IMR-90 (cell line): ENCODE data around the gene ST14. TPM values are rescaled to one million over a fixed set of nuclear protein-coding genes. Genes with fewer than 3 reads are reported as not detected.
A peak's percentile ranks its signal among the peaks of the same experiment; 100 is the strongest.

Experiments used
- ATAC-seq: fragments of 200-7000 bp; cut with Tn5 transposase; 2 replicates; pipeline ENCODE4 v1.9.1; 2020; ENCODE audit warnings: low read depth, mild to moderate bottlenecking, moderate library complexity
- BruUV-seq: library from RNA; stranded (reverse); fragments of 400-500 nt; replicated peaks from 2 replicates; lab custom pipeline; 2021; lab: Mats Ljungman, UMichigan
- CTCF ChIA-PET: fragments of 300-600 bp; formaldehyde crosslinking; extraction: SDS; loops from one replicate; lab custom pipeline; 2021; ENCODE audit warnings: antibody characterized with exemption; lab: Yijun Ruan, JAX
- POLR2A ChIA-PET: fragments of 300-600 bp; sonication (Branson Sonifier 250); formaldehyde crosslinking; loops from one replicate; lab custom pipeline; 2022; ENCODE audit warnings: antibody characterized with exemption; ENCODE audit not compliant: unreplicated experiment; lab: Charles Lee
- DNase-seq: peaks from one replicate; pipeline ENCODE4 v3.0.0; 2013
- H2AFZ ChIP-seq: replicated peaks from 2 replicates; pipeline ENCODE3; 2013; ENCODE audit warnings: low read length, mild to moderate bottlenecking; ENCODE audit not compliant: poor library complexity
- H2AK5ac ChIP-seq: 2 replicates; pipeline ENCODE4 v1.6.1; 2013; ENCODE audit warnings: low read depth, low read length, inconsistent platforms
- H2AK9ac ChIP-seq: replicated peaks from 2 replicates; pipeline ENCODE3; 2013; ENCODE audit warnings: mild to moderate bottlenecking, low read depth, low read length, moderate library complexity; ENCODE audit not compliant: poor library complexity
- H2BK120ac ChIP-seq: 2 replicates; pipeline ENCODE4 v1.6.1; 2013; ENCODE audit warnings: low read depth, low read length, inconsistent platforms
- H2BK15ac ChIP-seq: 3 replicates; pipeline ENCODE4 v1.6.1; 2013; ENCODE audit warnings: low read depth, low read length, inconsistent platforms
- H2BK20ac ChIP-seq: 2 replicates; pipeline ENCODE4 v1.6.1; 2013; ENCODE audit warnings: low read depth, mild to moderate bottlenecking, inconsistent platforms, low read length, moderate library complexity
- H2BK5ac ChIP-seq: 2 replicates; pipeline ENCODE4 v1.6.1; 2013; ENCODE audit warnings: mild to moderate bottlenecking, low read depth, low read length, inconsistent platforms; ENCODE audit not compliant: poor library complexity, severe bottlenecking
- H3K14ac ChIP-seq: replicated peaks from 2 replicates; pipeline ENCODE4 v1.6.1; 2013; ENCODE audit warnings: low read depth, low read length, inconsistent platforms
- H3K18ac ChIP-seq: 2 replicates; pipeline ENCODE4 v1.6.1; 2013; ENCODE audit warnings: low read depth, low read length, control low read depth
- H3K23ac ChIP-seq: 2 replicates; pipeline ENCODE4 v1.6.1; 2013; ENCODE audit warnings: low read depth, low read length, inconsistent platforms
- H3K27ac ChIP-seq: 2 replicates; pipeline ENCODE4 v1.5.1; 2013; ENCODE audit warnings: mild to moderate bottlenecking, control low read depth, low read length; ENCODE audit not compliant: insufficient read depth
- H3K27me3 ChIP-seq: 2 replicates; pipeline ENCODE4 v1.6.1; 2013; ENCODE audit warnings: low read length; ENCODE audit not compliant: control insufficient read depth, insufficient read depth
- H3K36me3 ChIP-seq: 2 replicates; pipeline ENCODE4 v1.6.1; 2013; ENCODE audit warnings: low read length, mixed read lengths; ENCODE audit not compliant: control insufficient read depth, insufficient read depth
- H3K4ac ChIP-seq: 2 replicates; pipeline ENCODE4 v1.6.1; 2013; ENCODE audit warnings: low read depth, low read length, inconsistent platforms
- H3K4me1 ChIP-seq: 2 replicates; pipeline ENCODE4 v1.6.1; 2013; ENCODE audit warnings: low read length, mixed read lengths; ENCODE audit not compliant: control insufficient read depth, insufficient read depth
- H3K4me2 ChIP-seq: 2 replicates; pipeline ENCODE4 v1.6.1; 2013; ENCODE audit warnings: low read depth, mild to moderate bottlenecking, control low read depth, low read length, moderate library complexity
- H3K4me3 ChIP-seq: 2 replicates; pipeline ENCODE4 v1.5.1; 2013; ENCODE audit warnings: low read depth, mild to moderate bottlenecking, control low read depth, low read length, moderate library complexity; ENCODE audit not compliant: insufficient read depth
- H3K56ac ChIP-seq: 2 replicates; pipeline ENCODE4 v1.6.1; 2013; ENCODE audit warnings: low read length, inconsistent platforms; ENCODE audit not compliant: insufficient read depth; ENCODE audit errors: extremely low read depth
- H3K79me1 ChIP-seq, 2 experiments: 2 replicates each; pipeline ENCODE4 v1.6.1; 2013; ENCODE audit warnings: low read length in 2 of 2, inconsistent platforms in 1 of 2, low read depth in 1 of 2
- H3K9ac ChIP-seq: 2 replicates; pipeline ENCODE4 v1.6.1; 2013; ENCODE audit warnings: low read depth, low read length, control low read depth
- H3K9me1 ChIP-seq: 2 replicates; pipeline ENCODE4 v1.6.1; 2013; ENCODE audit warnings: low read length, inconsistent platforms; ENCODE audit not compliant: insufficient read depth
- H3K9me3 ChIP-seq: 2 replicates; pipeline ENCODE4 v1.6.1; 2013; ENCODE audit warnings: low read length; ENCODE audit not compliant: control insufficient read depth, insufficient read depth
- H4K20me1 ChIP-seq: 2 replicates; pipeline ENCODE4 v1.6.1; 2013; ENCODE audit warnings: low read length, inconsistent platforms; ENCODE audit not compliant: insufficient read depth
- H4K5ac ChIP-seq: 2 replicates; pipeline ENCODE4 v1.6.1; 2013; ENCODE audit warnings: mild to moderate bottlenecking, low read depth, low read length, control low read depth
- H4K8ac ChIP-seq, 2 experiments: 2 replicates each; pipeline ENCODE4 v1.6.1; 2013; ENCODE audit warnings: low read depth in 2 of 2, low read length in 2 of 2, control low read depth in 1 of 2, inconsistent platforms in 1 of 2
- H4K91ac ChIP-seq: 2 replicates; pipeline ENCODE4 v1.6.1; 2013; ENCODE audit warnings: low read depth, low read length, inconsistent platforms; ENCODE audit not compliant: insufficient read depth
- BHLHE40 ChIP-seq: fragments of 150-350 bp; IDR thresholded peaks from 2 replicates; pipeline ENCODE4 v1.6.1; 2016; ENCODE audit warnings: mild to moderate bottlenecking, low read depth, low read length
- CEBPB ChIP-seq: IDR thresholded peaks from 2 replicates; pipeline ENCODE4 v1.6.1; 2012; ENCODE audit warnings: low read depth, low read length, improper control_type of control experiment
- CHD1 ChIP-seq: IDR thresholded peaks from 2 replicates; pipeline ENCODE4 v1.6.1; 2012; ENCODE audit warnings: low read depth, low read length, improper control_type of control experiment
- CTCF ChIP-seq: conservative IDR thresholded peaks from 2 replicates; pipeline ENCODE4 v1.5.1; 2012; ENCODE audit warnings: mild to moderate bottlenecking, low read depth, low read length, improper control_type of control experiment
- FOS ChIP-seq: fragments of 150-350 bp; IDR thresholded peaks from 2 replicates; pipeline ENCODE4 v1.6.1; 2016; ENCODE audit warnings: low read depth, low read length
- MAFK ChIP-seq: IDR thresholded peaks from 2 replicates; pipeline ENCODE4 v1.6.1; 2012; ENCODE audit warnings: low read depth, low read length, improper control_type of control experiment
- MAZ ChIP-seq: IDR thresholded peaks from 2 replicates; pipeline ENCODE4 v1.6.1; 2012; ENCODE audit warnings: low read depth, mild to moderate bottlenecking, low read length, improper control_type of control experiment, moderate library complexity, borderline replicate concordance
- MXI1 ChIP-seq: IDR thresholded peaks from 2 replicates; pipeline ENCODE4 v1.6.1; 2012; ENCODE audit warnings: low read depth, mild to moderate bottlenecking, low read length, moderate library complexity, borderline replicate concordance
- NFE2L2 ChIP-seq: fragments of 150-350 bp; IDR thresholded peaks from 2 replicates; pipeline ENCODE4 v1.6.1; 2016; ENCODE audit warnings: low read depth, mild to moderate bottlenecking, low read length
- POLR2A ChIP-seq: IDR thresholded peaks from 2 replicates; pipeline ENCODE4 v1.6.1; 2012; ENCODE audit warnings: mild to moderate bottlenecking, low read depth, low read length
- RAD21 ChIP-seq: IDR thresholded peaks from 2 replicates; pipeline ENCODE4 v1.6.1; 2012; ENCODE audit warnings: low read length, improper control_type of control experiment
- RCOR1 ChIP-seq: IDR thresholded peaks from 2 replicates; pipeline ENCODE4 v1.6.1; 2012; ENCODE audit warnings: mild to moderate bottlenecking, low read length, improper control_type of control experiment; ENCODE audit not compliant: insufficient replicate concordance
- RFX5 ChIP-seq: IDR thresholded peaks from 2 replicates; pipeline ENCODE4 v1.8.0; 2012; ENCODE audit warnings: low read depth, mild to moderate bottlenecking, low read length, moderate library complexity
- SMC3 ChIP-seq: fragments of 150-350 bp; IDR thresholded peaks from 2 replicates; pipeline ENCODE4 v1.6.1; 2016; ENCODE audit warnings: low read depth, mild to moderate bottlenecking, antibody characterized with exemption, low read length, moderate library complexity
- WGBS, 2 experiments: methylation state at CpG; one replicate each; pipeline versions ENCODE4 v1.1.5 to v1.1.7; 2013; ENCODE audit warnings: missing lambda C conversion rate in 2 of 2; ENCODE audit not compliant: insufficient read length in 1 of 2; ENCODE audit errors: extremely low coverage in 2 of 2; 5-methylcytosine and 5-hydroxymethylcytosine counted together
- dilution Hi-C: fragments of 300-500 bp; cut with HindIII; formaldehyde crosslinking; loops from one replicate; pipeline ENCODE4 v1.14.3; 2018; ENCODE audit warnings: low sequenced_read_pairs; ENCODE audit not compliant: unreplicated experiment
- in situ Hi-C: fragments of 300-500 bp; cut with MboI; formaldehyde crosslinking; loops from 3 replicates; pipeline ENCODE4 v1.14.3; 2019; ENCODE audit warnings: low sequenced_read_pairs, inconsistent platforms, mixed read lengths
- intact Hi-C: fragments of 100-400 bp; cut with micrococcal nuclease; formaldehyde crosslinking; loops from 2 replicates; pipeline ENCODE4 v1.10.0; 2022
- polyA plus RNA-seq, 3 experiments: library from polyadenylated mRNA; depleted of rRNA; stranded (reverse); fragments of >200 nt; gene quantifications; 2 replicates each; pipeline ENCODE4 v1.2.3, GENCODE V29; 2012; ENCODE audit warnings: low replicate concordance in 1 of 3
- total RNA-seq: library from RNA; depleted of rRNA; stranded (reverse); fragments of >200 nt; gene quantifications from 2 replicates; pipeline ENCODE4 v1.2.3, GENCODE V29; 2012
- TF ChIP-seq, protein P1 (sequence below): fragments of 150-350 bp; IDR thresholded peaks from 2 replicates; pipeline ENCODE4 v1.6.1; 2017; ENCODE audit warnings: mild to moderate bottlenecking, antibody characterized with exemption, low read length, low read depth
- TF ChIP-seq, protein P2 (sequence below): fragments of 150-350 bp; IDR thresholded peaks from 2 replicates; pipeline ENCODE4 v1.6.1; 2016; ENCODE audit warnings: low read depth, mild to moderate bottlenecking, low read length, moderate library complexity, borderline replicate concordance

Gene ST14
- total and polyA plus RNA-seq, 2 of the 4 experiments (the other 2 are of a cell fraction), result not detected

GRCh38 chr11:130144861-130145281, 14.7 kb upstream of the ST14 start:
- Histone ChIP-seq H3K4ac (no peak overlapping the region), H3K27me3 (no peaks in the 10 kb centered on the region), H2BK5ac (no peak overlapping the region), H2AK9ac (no peak overlapping the region), H3K56ac (no peak overlapping the region), H3K9me1 (no peaks in the 10 kb centered on the region), H3K23ac (no peak overlapping the region), H3K4me1 (peaks cover 3% of the 10 kb centered on the region; the same call in 1 of the 2 replicates), H2BK120ac (no peak overlapping the region), H2AFZ (no peak overlapping the region), H3K36me3 (peaks cover 28% of the 10 kb centered on the region), H3K14ac (no peak overlapping the region), H2AK5ac (no peak overlapping the region), H2BK20ac (no peak overlapping the region), H4K8ac (no peak overlapping the region), H3K9ac (no peak overlapping the region), H3K79me1 (no peaks in the 10 kb centered on the region), H4K5ac (no peak overlapping the region; the same call in 1 of the 2 replicates), H4K91ac (no peak overlapping the region), H3K18ac (no peak overlapping the region), H3K4me2 (no peak overlapping the region), H3K27ac (no peak overlapping the region), H4K20me1 (no peaks in the 10 kb centered on the region), H3K4me3 (no peak overlapping the region), H3K9me3 (no peaks in the 10 kb centered on the region), H2BK15ac (no peak overlapping the region)
- WGBS, 2 experiments, result no CpG with 5 or more reads among the region's 7 CpGs
- in situ Hi-C loops, result no loop called here
- POLR2A ChIA-PET, result no interaction called here
- intact Hi-C loops, result no loop called here
- dilution Hi-C loops, result loop anchor here (25.0 kb wide), 1 partner anchor 208 kb away; no protein-coding TSS in a partner anchor
- ATAC-seq (0 out of 2 replicates have a peak, but pooled peaks have one; percentile 15), DNase-seq (peak; percentile 20)
- TF ChIP-seq FOS (no peak), CTCF (no peak), SMC3 (no peak), RFX5 (no peak), MXI1 (no peak), BHLHE40 (no peak), RAD21 (no peak), MAZ (no peak), POLR2A (no peak), CHD1 (no peak), CEBPB (no peak), RCOR1 (no peak), NFE2L2 (no peak), MAFK (no peak)
- TF ChIP-seq, protein P1, sequence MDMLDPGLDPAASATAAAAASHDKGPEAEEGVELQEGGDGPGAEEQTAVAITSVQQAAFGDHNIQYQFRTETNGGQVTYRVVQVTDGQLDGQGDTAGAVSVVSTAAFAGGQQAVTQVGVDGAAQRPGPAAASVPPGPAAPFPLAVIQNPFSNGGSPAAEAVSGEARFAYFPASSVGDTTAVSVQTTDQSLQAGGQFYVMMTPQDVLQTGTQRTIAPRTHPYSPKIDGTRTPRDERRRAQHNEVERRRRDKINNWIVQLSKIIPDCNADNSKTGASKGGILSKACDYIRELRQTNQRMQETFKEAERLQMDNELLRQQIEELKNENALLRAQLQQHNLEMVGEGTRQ, result no peak
- TF ChIP-seq, protein P2, sequence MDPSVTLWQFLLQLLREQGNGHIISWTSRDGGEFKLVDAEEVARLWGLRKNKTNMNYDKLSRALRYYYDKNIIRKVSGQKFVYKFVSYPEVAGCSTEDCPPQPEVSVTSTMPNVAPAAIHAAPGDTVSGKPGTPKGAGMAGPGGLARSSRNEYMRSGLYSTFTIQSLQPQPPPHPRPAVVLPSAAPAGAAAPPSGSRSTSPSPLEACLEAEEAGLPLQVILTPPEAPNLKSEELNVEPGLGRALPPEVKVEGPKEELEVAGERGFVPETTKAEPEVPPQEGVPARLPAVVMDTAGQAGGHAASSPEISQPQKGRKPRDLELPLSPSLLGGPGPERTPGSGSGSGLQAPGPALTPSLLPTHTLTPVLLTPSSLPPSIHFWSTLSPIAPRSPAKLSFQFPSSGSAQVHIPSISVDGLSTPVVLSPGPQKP, result no peak
- CTCF ChIA-PET, result no interaction called here
- no TSS peak for BruUV-seq
